BJ (cell line): ENCODE results near the gene UBR2. TPM values are rescaled to one million over a fixed set of nuclear protein-coding genes. Genes with fewer than 3 reads are reported as not detected.

Source experiments
- CTCF ChIA-PET: fragments of 350-600 bp; formaldehyde crosslinking; extraction: SDS; loops from one replicate; lab custom pipeline; 2021; ENCODE audit warnings: antibody characterized with exemption, inconsistent platforms; lab: Yijun Ruan, JAX
- POLR2A ChIA-PET: fragments of 300-600 bp; sonication (Branson Sonifier 250); formaldehyde crosslinking; extraction: SDS; loops from one replicate; lab custom pipeline; 2021; ENCODE audit warnings: antibody characterized with exemption; lab: Charles Lee
- DNase-seq: peaks from one replicate; pipeline ENCODE4 v3.0.0-alpha.2; 2011; ENCODE audit warnings: low read depth
- H3K27me3 ChIP-seq: 2 replicates; pipeline ENCODE4 v1.6.0; 2011; ENCODE audit warnings: low read length; ENCODE audit not compliant: control insufficient read depth, insufficient read depth
- H3K36me3 ChIP-seq: 2 replicates; pipeline ENCODE4 v1.5.1; 2011; ENCODE audit warnings: low read length; ENCODE audit not compliant: control insufficient read depth, insufficient read depth
- H3K4me3 ChIP-seq: 2 replicates; pipeline ENCODE4 v1.5.1; 2011; ENCODE audit warnings: low read depth, mild to moderate bottlenecking, control low read depth, low read length
- CTCF ChIP-seq: IDR thresholded peaks from 2 replicates; pipeline ENCODE4 v1.5.1; 2011; ENCODE audit warnings: low read depth, mild to moderate bottlenecking, control low read depth, inconsistent platforms, low read length, moderate library complexity; ENCODE audit not compliant: insufficient read depth
- polyA plus RNA-seq: library from polyadenylated mRNA; depleted of rRNA; stranded (reverse); fragments of >200 nt; gene quantifications from 2 replicates; pipeline ENCODE4 v1.2.3, GENCODE V29; 2011

Gene UBR2
- polyA plus RNA-seq, 1 experiment = 9.8 TPM

- peaks cover 7% of the 10 kb centered on the region for H3K36me3 ChIP-seq
- ChIA-PET CTCF (interaction anchor here (1.1 kb wide), 1 partner anchor 19 kb away, joined by 3 read pairs; no protein-coding TSS in a partner anchor), POLR2A (no interaction called here)
- H3K27me3 ChIP-seq = no peaks in the 10 kb centered on the region
- H3K4me3 ChIP-seq = no peak overlapping the region
- TF ChIP-seq CTCF = no peak
- no peak for DNase-seq
These were observed 54.3 kb downstream of the UBR2 start for GRCh38 chr6:42618105-42618504.

GRCh38 chr6:42618686-42619085, 54.9 kb downstream of the UBR2 start:
- no peak overlapping the region for H3K4me3 ChIP-seq
- no peaks in the 10 kb centered on the region for H3K27me3 ChIP-seq
- H3K36me3 ChIP-seq = peaks cover 7% of the 10 kb centered on the region
- CTCF ChIA-PET = interaction anchor here (0.6 to 1.1 kb wide), 3 partner anchors 20 to 55 kb away, joined by 3 to 5 read pairs (median 3); partner anchors contain the start of gene UBR2
- no peak for TF ChIP-seq CTCF
- POLR2A ChIA-PET = no interaction called here
- peak; percentile 43 for DNase-seq

- CTCF ChIA-PET = interaction anchor here (2.2 kb wide), 1 partner anchor 8 kb away, joined by 5 read pairs; no protein-coding TSS in a partner anchor
- TF ChIP-seq CTCF = no peak
- no peak overlapping the region for H3K4me3 ChIP-seq
These were observed 56.1 kb downstream of the UBR2 start for GRCh38 chr6:42619963-42620362.

GRCh38 chr6:42624601-42625000, 60.8 kb downstream of the UBR2 start:
- ChIA-PET POLR2A (no interaction called here), CTCF (no interaction called here)
- Histone ChIP-seq H3K27me3 (no peaks in the 10 kb centered on the region), H3K36me3 (peaks cover 4% of the 10 kb centered on the region), H3K4me3 (no peak overlapping the region)
- no peak for DNase-seq
- TF ChIP-seq CTCF = no peak

More at GRCh38 chr6:42619963-42620362, 56.1 kb downstream of the UBR2 start:
- POLR2A ChIA-PET = no interaction called here
- H3K36me3 ChIP-seq = peaks cover 7% of the 10 kb centered on the region
- no peaks in the 10 kb centered on the region for H3K27me3 ChIP-seq
- no peak for DNase-seq

GRCh38 chr6:42627044-42627443, 63.2 kb downstream of the UBR2 start:
- no peak for DNase-seq
- Histone ChIP-seq H3K4me3 (no peak overlapping the region), H3K36me3 (no peaks in the 10 kb centered on the region; the same call in 1 of the 2 replicates), H3K27me3 (no peaks in the 10 kb centered on the region)
- CTCF ChIA-PET = no interaction called here
- POLR2A ChIA-PET = no interaction called here
- no peak for TF ChIP-seq CTCF
